H9 (cell line): ENCODE results near the gene CD52. TPM values are rescaled to one million over a fixed set of nuclear protein-coding genes. Genes with fewer than 3 reads are reported as not detected.

ENCODE experiments used
- DNase-seq: peaks from one replicate; pipeline ENCODE4 v3.0.0-alpha.2; 2017
- H2AFZ ChIP-seq: one replicate; pipeline ENCODE4 v1.6.1; 2013; ENCODE audit warnings: mild to moderate bottlenecking, low read length, control low read depth, moderate library complexity
- H2AK5ac ChIP-seq: 2 replicates; pipeline ENCODE4 v1.6.1; 2013; ENCODE audit warnings: low read length, control low read depth, mixed read lengths; ENCODE audit not compliant: insufficient read length
- H2BK120ac ChIP-seq: one replicate; pipeline ENCODE4 v1.6.1; 2013; ENCODE audit warnings: low read depth, mild to moderate bottlenecking, low read length, control low read depth, inconsistent platforms; ENCODE audit not compliant: poor library complexity, severe bottlenecking
- H2BK12ac ChIP-seq: 2 replicates; pipeline ENCODE4 v1.6.1; 2013; ENCODE audit warnings: low read length, control low read depth, mixed read lengths, low read depth; ENCODE audit not compliant: insufficient read length
- H2BK15ac ChIP-seq: 2 replicates; pipeline ENCODE4 v1.6.1; 2013; ENCODE audit warnings: low read depth, low read length, control low read depth
- H2BK20ac ChIP-seq: one replicate; pipeline ENCODE4 v1.6.1; 2013; ENCODE audit warnings: low read depth, mild to moderate bottlenecking, low read length, control low read depth, inconsistent platforms; ENCODE audit not compliant: poor library complexity, severe bottlenecking
- H2BK5ac ChIP-seq: 2 replicates; pipeline ENCODE4 v1.6.1; 2013; ENCODE audit warnings: low read length, control low read depth, mixed read lengths; ENCODE audit not compliant: insufficient read length
- H3K14ac ChIP-seq: 2 replicates; pipeline ENCODE4 v1.6.1; 2013; ENCODE audit warnings: low read length, control low read depth; ENCODE audit not compliant: insufficient read depth
- H3K18ac ChIP-seq: 2 replicates; pipeline ENCODE4 v1.6.1; 2013; ENCODE audit warnings: low read depth, mild to moderate bottlenecking, mixed read lengths, low read length, control low read depth; ENCODE audit not compliant: insufficient read length
- H3K23ac ChIP-seq: 2 replicates; pipeline ENCODE4 v1.6.1; 2013; ENCODE audit warnings: low read length, control low read depth, mixed read lengths, low read depth; ENCODE audit not compliant: insufficient read length
- H3K23me2 ChIP-seq: 2 replicates; pipeline ENCODE4 v1.6.1; 2013; ENCODE audit warnings: low read depth, mild to moderate bottlenecking, mixed read lengths, low read length, control low read depth; ENCODE audit not compliant: insufficient read length, poor library complexity, severe bottlenecking
- H3K27ac ChIP-seq: 2 replicates; pipeline ENCODE4 v1.5.1; 2013; ENCODE audit warnings: low read length, control low read depth, mixed read lengths, low read depth; ENCODE audit not compliant: insufficient read length
- H3K27me3 ChIP-seq: 2 replicates; pipeline ENCODE4 v1.6.1; 2013; ENCODE audit warnings: low read length, control low read depth, inconsistent platforms; ENCODE audit not compliant: insufficient read depth
- H3K4ac ChIP-seq: 2 replicates; pipeline ENCODE4 v1.6.1; 2013; ENCODE audit warnings: low read depth, mild to moderate bottlenecking, control low read depth, inconsistent platforms, low read length, moderate library complexity
- H3K4me1 ChIP-seq: 2 replicates; pipeline ENCODE4 v1.6.1; 2013; ENCODE audit warnings: low read length, control low read depth, inconsistent platforms; ENCODE audit not compliant: insufficient read depth
- H3K4me2 ChIP-seq: 2 replicates; pipeline ENCODE4 v1.6.1; 2013; ENCODE audit warnings: low read length, control low read depth, mixed read lengths; ENCODE audit not compliant: insufficient read length, insufficient read depth
- H3K56ac ChIP-seq: 2 replicates; pipeline ENCODE4 v1.6.1; 2013; ENCODE audit warnings: low read depth, mild to moderate bottlenecking, mixed read lengths, low read length, control low read depth; ENCODE audit not compliant: insufficient read length
- H3K79me1 ChIP-seq: 2 replicates; pipeline ENCODE4 v1.6.1; 2013; ENCODE audit warnings: low read depth, mild to moderate bottlenecking, moderate library complexity, low read length, control low read depth, inconsistent platforms; ENCODE audit not compliant: insufficient read depth, poor library complexity, severe bottlenecking
- H3K79me2 ChIP-seq: 2 replicates; pipeline ENCODE4 v1.6.1; 2013; ENCODE audit warnings: low read length, control low read depth, inconsistent platforms; ENCODE audit not compliant: insufficient read depth
- H3K9ac ChIP-seq: 2 replicates; pipeline ENCODE4 v1.6.1; 2013; ENCODE audit warnings: low read length, control low read depth, mixed read lengths; ENCODE audit not compliant: insufficient read length; ENCODE audit errors: extremely low read depth
- H3K9me3 ChIP-seq: one replicate; pipeline ENCODE4 v1.6.1; 2013; ENCODE audit warnings: low read depth, low read length, inconsistent platforms; ENCODE audit not compliant: control insufficient read depth
- H3T11ph ChIP-seq: one replicate; pipeline ENCODE4 v1.6.1; 2013; ENCODE audit warnings: mild to moderate bottlenecking, low read length, control low read depth, inconsistent platforms
- H4K20me1 ChIP-seq: one replicate; pipeline ENCODE4 v1.6.1; 2013; ENCODE audit not compliant: control insufficient read depth, insufficient read length, insufficient read depth
- H4K5ac ChIP-seq: 2 replicates; pipeline ENCODE4 v1.6.1; 2013; ENCODE audit warnings: low read depth, mild to moderate bottlenecking, mixed read lengths, low read length, control low read depth; ENCODE audit not compliant: insufficient read length
- H4K8ac ChIP-seq: replicated peaks from 2 replicates; pipeline ENCODE4 v1.6.1; 2013; ENCODE audit warnings: low read length, control low read depth, mixed read lengths, low read depth; ENCODE audit not compliant: insufficient read length
- H4K91ac ChIP-seq: 2 replicates; pipeline ENCODE4 v1.6.1; 2013; ENCODE audit warnings: low read depth, mild to moderate bottlenecking, moderate library complexity, mixed read lengths, low read length, control low read depth; ENCODE audit not compliant: insufficient read length
- H3K27ac Mint-ChIP-seq, 3 experiments: 2 replicates in 2 of 3; 3 replicates in 1 of 3; pipeline ENCODE4 v1.8.0; 2020 to 2021; ENCODE audit warnings: mixed read lengths in 3 of 3, mild to moderate bottlenecking in 1 of 3, moderate library complexity in 1 of 3
- H3K27me3 Mint-ChIP-seq: 2 replicates; pipeline ENCODE4 v1.8.0; 2021; ENCODE audit warnings: low read depth, mild to moderate bottlenecking, moderate library complexity, mixed read lengths
- H3K36me3 Mint-ChIP-seq, 3 experiments: 2 replicates in 2 of 3; 3 replicates in 1 of 3; pipeline ENCODE4 v1.8.0; 2020 to 2021; ENCODE audit warnings: low read depth in 3 of 3, mixed read lengths in 3 of 3; ENCODE audit not compliant: insufficient read depth in 1 of 3
- H3K4me1 Mint-ChIP-seq, 2 experiments: 2 replicates each; pipeline ENCODE4 v1.8.0; 2020; ENCODE audit warnings: mixed read lengths in 2 of 2
- H3K4me3 Mint-ChIP-seq, 2 experiments: 2 replicates in 1 of 2; 3 replicates in 1 of 2; pipeline ENCODE4 v1.8.0; 2020 to 2021; ENCODE audit warnings: mild to moderate bottlenecking in 2 of 2, mixed read lengths in 2 of 2, moderate library complexity in 1 of 2
- H3K9me3 Mint-ChIP-seq, 2 experiments: 2 replicates in 1 of 2; 3 replicates in 1 of 2; pipeline ENCODE4 v1.8.0; 2020; ENCODE audit warnings: mild to moderate bottlenecking in 2 of 2, mixed read lengths in 2 of 2, moderate library complexity in 1 of 2
- CTCF ChIP-seq: fragments of 200-600 bp; sonication (generic); conservative IDR thresholded peaks from 3 replicates; pipeline ENCODE4 v1.8.0; 2021; ENCODE audit warnings: antibody characterized with exemption, mild to moderate bottlenecking
- WGBS: extraction: QIAGEN DNeasy Blood & Tissue Kit; methylation state at CpG from one replicate; pipeline ENCODE4 v1.1.7; 2013; ENCODE audit warnings: missing lambda C conversion rate, low lambda C conversion rate, mixed read lengths; ENCODE audit not compliant: insufficient read length; ENCODE audit errors: extremely low coverage; 5-methylcytosine and 5-hydroxymethylcytosine counted together
- total RNA-seq: library from RNA; stranded (reverse); gene quantifications from 2 replicates; pipeline ENCODE4 v1.2.1, GENCODE V29; 2021

Gene CD52
- total RNA-seq, 1 experiment from 2014 or later, result 4.1 TPM

- H3K4me3 Mint-ChIP-seq, result no peak overlapping the region
- H3K9me3 ChIP-seq, result no peaks in the 10 kb centered on the region
- H3K27me3 ChIP-seq, result no peaks in the 10 kb centered on the region
Observed at GRCh38 chr1:26295194-26296138, 22.3 kb upstream of the CD52 start.

More at GRCh38 chr1:26295194-26296138, 22.3 kb upstream of the CD52 start:
- Mint-ChIP-seq H3K4me1 (peaks cover 12 to 18% of the 10 kb centered on the region in 2 experiments), H3K9me3 (no peaks in the 10 kb centered on the region), H3K27me3 (0 out of 2 replicates have a peak, but pooled peaks cover 2% of the 10 kb centered on the region), H3K36me3 (peaks cover 0 to 2% (median 0%) of the 10 kb centered on the region in 3 experiments; a peak in 1 of 7 replicates), H3K27ac (peak overlapping the region in 1 of 3 experiments; percentile 72; a peak in 1 of 7 replicates)
- WGBS, result no CpG with 5 or more reads among the region's 22 CpGs
- Histone ChIP-seq H3T11ph (no peak overlapping the region), H2BK120ac (no peak overlapping the region), H3K4ac (no peak overlapping the region), H2AFZ (no peak overlapping the region), H3K4me2 (no peak overlapping the region), H2BK15ac (no peak overlapping the region), H3K23ac (no peak overlapping the region), H2AK5ac (no peak overlapping the region), H3K18ac (no peak overlapping the region), H4K91ac (no peak overlapping the region), H2BK20ac (no peak overlapping the region), H3K27ac (no peak overlapping the region), H2BK5ac (no peak overlapping the region), H3K23me2 (no peaks in the 10 kb centered on the region), H3K56ac (no peak overlapping the region), H3K9ac (no peak overlapping the region), H3K79me1 (no peaks in the 10 kb centered on the region), H4K5ac (no peak overlapping the region), H3K4me1 (no peaks in the 10 kb centered on the region; the same call in 1 of the 2 replicates), H2BK12ac (no peak overlapping the region), H3K14ac (no peak overlapping the region; the same call in 1 of the 2 replicates), H4K8ac (no peak overlapping the region), H3K79me2 (no peaks in the 10 kb centered on the region), H4K20me1 (no peaks in the 10 kb centered on the region)
- TF ChIP-seq CTCF, result no peak
- DNase-seq, result no peak
